ENCODE results near the gene CCL28.

Gene CCL28

DNA sequence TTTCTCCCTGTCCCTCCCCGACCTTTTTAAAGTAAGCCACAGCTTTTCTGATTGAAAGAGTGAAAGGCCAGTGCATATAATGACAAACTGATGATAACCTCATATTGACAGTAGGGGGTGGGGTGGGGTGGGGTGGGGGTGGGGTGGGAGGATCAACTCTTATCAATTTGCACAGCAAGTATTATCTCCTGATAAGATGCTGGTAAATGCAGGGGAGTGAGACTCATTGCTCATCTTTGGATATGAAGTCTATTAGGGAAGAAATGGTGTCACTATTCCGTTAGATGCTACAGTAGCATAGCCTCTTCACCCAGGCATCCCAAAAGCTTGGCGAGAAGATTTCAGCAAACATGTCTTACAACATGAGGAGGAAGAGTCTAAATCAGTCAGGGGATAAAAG is 60.1 kb downstream of the CCL28 start:
- TF ChIP-seq GABPA (IDR thresholded peaks at IDR 0.05; ENCODE audit: low read depth) (no peak), SPI1 (IDR thresholded peaks at IDR 0.05; ENCODE audit: borderline replicate concordance, low read depth) (no peak), POLR2AphosphoS5 (IDR thresholded peaks at IDR 0.05; ENCODE audit: low read depth) (no peak)
- TF ChIP-seq, protein P1, sequence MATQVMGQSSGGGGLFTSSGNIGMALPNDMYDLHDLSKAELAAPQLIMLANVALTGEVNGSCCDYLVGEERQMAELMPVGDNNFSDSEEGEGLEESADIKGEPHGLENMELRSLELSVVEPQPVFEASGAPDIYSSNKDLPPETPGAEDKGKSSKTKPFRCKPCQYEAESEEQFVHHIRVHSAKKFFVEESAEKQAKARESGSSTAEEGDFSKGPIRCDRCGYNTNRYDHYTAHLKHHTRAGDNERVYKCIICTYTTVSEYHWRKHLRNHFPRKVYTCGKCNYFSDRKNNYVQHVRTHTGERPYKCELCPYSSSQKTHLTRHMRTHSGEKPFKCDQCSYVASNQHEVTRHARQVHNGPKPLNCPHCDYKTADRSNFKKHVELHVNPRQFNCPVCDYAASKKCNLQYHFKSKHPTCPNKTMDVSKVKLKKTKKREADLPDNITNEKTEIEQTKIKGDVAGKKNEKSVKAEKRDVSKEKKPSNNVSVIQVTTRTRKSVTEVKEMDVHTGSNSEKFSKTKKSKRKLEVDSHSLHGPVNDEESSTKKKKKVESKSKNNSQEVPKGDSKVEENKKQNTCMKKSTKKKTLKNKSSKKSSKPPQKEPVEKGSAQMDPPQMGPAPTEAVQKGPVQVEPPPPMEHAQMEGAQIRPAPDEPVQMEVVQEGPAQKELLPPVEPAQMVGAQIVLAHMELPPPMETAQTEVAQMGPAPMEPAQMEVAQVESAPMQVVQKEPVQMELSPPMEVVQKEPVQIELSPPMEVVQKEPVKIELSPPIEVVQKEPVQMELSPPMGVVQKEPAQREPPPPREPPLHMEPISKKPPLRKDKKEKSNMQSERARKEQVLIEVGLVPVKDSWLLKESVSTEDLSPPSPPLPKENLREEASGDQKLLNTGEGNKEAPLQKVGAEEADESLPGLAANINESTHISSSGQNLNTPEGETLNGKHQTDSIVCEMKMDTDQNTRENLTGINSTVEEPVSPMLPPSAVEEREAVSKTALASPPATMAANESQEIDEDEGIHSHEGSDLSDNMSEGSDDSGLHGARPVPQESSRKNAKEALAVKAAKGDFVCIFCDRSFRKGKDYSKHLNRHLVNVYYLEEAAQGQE (IDR thresholded peaks at IDR 0.05; ENCODE audit: insufficient replicate concordance, low read depth), result no peak
- TF ChIP-seq, protein P2, sequence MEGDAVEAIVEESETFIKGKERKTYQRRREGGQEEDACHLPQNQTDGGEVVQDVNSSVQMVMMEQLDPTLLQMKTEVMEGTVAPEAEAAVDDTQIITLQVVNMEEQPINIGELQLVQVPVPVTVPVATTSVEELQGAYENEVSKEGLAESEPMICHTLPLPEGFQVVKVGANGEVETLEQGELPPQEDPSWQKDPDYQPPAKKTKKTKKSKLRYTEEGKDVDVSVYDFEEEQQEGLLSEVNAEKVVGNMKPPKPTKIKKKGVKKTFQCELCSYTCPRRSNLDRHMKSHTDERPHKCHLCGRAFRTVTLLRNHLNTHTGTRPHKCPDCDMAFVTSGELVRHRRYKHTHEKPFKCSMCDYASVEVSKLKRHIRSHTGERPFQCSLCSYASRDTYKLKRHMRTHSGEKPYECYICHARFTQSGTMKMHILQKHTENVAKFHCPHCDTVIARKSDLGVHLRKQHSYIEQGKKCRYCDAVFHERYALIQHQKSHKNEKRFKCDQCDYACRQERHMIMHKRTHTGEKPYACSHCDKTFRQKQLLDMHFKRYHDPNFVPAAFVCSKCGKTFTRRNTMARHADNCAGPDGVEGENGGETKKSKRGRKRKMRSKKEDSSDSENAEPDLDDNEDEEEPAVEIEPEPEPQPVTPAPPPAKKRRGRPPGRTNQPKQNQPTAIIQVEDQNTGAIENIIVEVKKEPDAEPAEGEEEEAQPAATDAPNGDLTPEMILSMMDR (IDR thresholded peaks at IDR 0.05; ENCODE audit: insufficient read depth, low read length), result no peak
- no peak overlapping the region for H3K4me3 ChIP-seq (replicated peaks; ENCODE audit: insufficient read depth, low read length)
- no peak overlapping the region for H3K27ac ChIP-seq (replicated peaks)
- DNase-seq (ENCODE audit: low read depth in 1 of 2, low spot score in 1 of 2), result no peak
- H3K27me3 ChIP-seq (ENCODE audit: insufficient read depth, poor library complexity, severe bottlenecking), result no peaks in the 10 kb centered on the region

DNA sequence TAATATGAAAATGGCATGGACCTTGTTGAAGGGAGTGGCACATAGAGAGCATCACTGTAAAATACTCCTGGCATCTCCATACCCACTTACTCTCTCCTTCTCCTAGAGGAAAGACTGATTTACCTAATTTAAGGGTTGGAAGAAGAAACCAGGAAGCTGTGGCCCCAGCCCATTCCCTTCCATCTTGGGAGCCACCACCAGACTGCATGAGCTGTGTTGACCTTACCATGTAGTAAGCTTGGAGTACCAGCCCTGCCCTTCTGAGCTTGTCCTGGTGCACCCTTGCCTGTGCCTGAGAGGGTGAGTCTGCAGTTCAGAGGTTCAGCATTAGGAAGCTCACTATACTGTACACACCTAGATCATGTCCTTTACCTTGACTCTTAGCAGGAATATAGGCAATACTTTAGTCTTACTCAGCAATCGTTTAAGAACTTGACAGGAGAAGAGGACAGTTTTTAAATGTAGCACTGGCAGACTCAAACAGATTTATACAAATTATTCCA is 63.3 kb downstream of the CCL28 start:
- TF ChIP-seq POLR2AphosphoS5 (IDR thresholded peaks at IDR 0.05; ENCODE audit: low read depth) (no peak), GABPA (IDR thresholded peaks at IDR 0.05; ENCODE audit: low read depth) (no peak), SPI1 (IDR thresholded peaks at IDR 0.05; ENCODE audit: borderline replicate concordance, low read depth) (no peak)
- TF ChIP-seq, protein P2 (IDR thresholded peaks at IDR 0.05; ENCODE audit: insufficient read depth, low read length), result no peak
- TF ChIP-seq, protein P1 (IDR thresholded peaks at IDR 0.05; ENCODE audit: insufficient replicate concordance, low read depth), result no peak
- Histone ChIP-seq H3K27me3 (ENCODE audit: insufficient read depth, poor library complexity, severe bottlenecking) (no peaks in the 10 kb centered on the region), H3K27ac (replicated peaks) (no peak overlapping the region), H3K4me3 (replicated peaks; ENCODE audit: insufficient read depth, low read length) (no peak overlapping the region)
- DNase-seq (ENCODE audit: low read depth in 1 of 2, low spot score in 1 of 2), result no peak

DNA sequence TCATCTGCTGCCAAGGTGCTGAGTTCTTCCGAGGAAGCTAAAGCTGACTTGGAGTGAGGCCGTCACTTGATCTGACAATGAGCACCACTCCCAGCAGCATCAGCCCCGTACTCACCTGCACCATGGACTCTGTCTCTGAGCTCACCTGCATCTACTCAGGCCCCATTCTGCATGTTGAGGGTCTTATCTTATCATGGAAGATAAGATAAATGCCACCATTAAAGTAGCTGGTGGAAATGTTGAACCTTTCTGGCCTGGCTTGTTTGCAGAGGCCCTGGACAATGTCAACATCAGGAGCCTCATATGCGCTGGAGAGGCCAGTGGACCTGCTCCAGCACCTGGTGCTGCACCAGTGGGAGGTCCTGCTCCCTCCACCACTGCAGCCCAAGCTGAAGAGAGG is 64.0 kb downstream of the CCL28 start:
- Histone ChIP-seq H3K27ac (replicated peaks) (no peak overlapping the region), H3K27me3 (ENCODE audit: insufficient read depth, poor library complexity, severe bottlenecking) (no peaks in the 10 kb centered on the region), H3K4me3 (replicated peaks; ENCODE audit: insufficient read depth, low read length) (no peak overlapping the region)
- DNase-seq (ENCODE audit: low read depth in 1 of 2, low spot score in 1 of 2), result no peak
- TF ChIP-seq GABPA (IDR thresholded peaks at IDR 0.05; ENCODE audit: low read depth) (no peak), SPI1 (IDR thresholded peaks at IDR 0.05; ENCODE audit: borderline replicate concordance, low read depth) (no peak), POLR2AphosphoS5 (IDR thresholded peaks at IDR 0.05; ENCODE audit: low read depth) (no peak)
- TF ChIP-seq, protein P1 (IDR thresholded peaks at IDR 0.05; ENCODE audit: insufficient replicate concordance, low read depth), result no peak
